Measurements from ENCODE around the gene MBD3L2B.

Gene MBD3L2B

DNA sequence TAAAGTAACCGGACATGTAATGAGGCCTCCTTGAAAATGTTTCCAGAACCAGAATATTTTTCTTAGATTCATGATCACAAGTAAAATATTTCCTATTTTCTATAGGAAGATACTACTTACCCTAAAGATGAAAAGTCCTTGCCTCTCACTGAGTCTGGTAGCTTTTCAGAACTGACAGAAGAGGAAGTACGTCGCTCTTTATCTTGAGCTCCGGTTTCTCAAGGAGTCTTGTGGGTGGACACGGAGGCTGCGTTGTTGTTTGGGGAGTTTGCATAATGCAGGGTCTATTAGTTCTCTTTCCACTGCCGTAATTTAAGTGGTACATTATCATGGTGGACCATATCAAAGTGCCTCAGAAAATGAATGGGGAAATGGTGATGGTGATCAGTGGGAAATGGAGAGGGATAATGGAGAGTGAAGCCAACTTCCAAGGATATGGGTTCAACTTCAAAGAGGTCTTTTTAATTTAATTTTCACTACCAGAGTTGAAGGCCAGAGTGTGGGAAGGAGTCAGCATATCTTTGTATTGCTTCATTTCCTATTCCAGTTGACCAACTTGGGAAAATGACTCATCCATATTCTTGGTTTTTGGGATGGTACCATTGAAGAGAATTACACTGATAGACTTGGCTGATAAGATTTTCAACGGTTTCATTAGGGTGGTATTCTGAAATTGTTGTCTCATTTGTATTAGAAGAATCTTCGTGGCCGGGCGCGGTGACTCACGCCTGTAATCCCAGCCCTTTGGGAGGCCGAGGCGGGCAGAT lies 23.4 kb downstream of the MBD3L2B start:
- no peaks in the 10 kb centered on the region for H3K36me3 ChIP-seq
- no peaks in the 10 kb centered on the region for H3K27me3 ChIP-seq
- no peak overlapping the region for H3K27ac ChIP-seq
- H3K4me3 ChIP-seq, result no peak overlapping the region
- no peaks in the 10 kb centered on the region for H3K9me3 ChIP-seq
- intact Hi-C loops (cut with DNase I; ENCODE audit: low total_unique reads), result no loop called here
- TF ChIP-seq CTCF (IDR thresholded peaks at IDR 0.05), result no peak
- DNase-seq, result no peak
- no peaks in the 10 kb centered on the region for H3K4me1 ChIP-seq

- intact Hi-C loops (cut with DNase I; ENCODE audit: low total_unique reads), result no loop called here
- no peaks in the 10 kb centered on the region for H3K4me1 ChIP-seq
- no peak overlapping the region for H3K4me3 ChIP-seq
- no peaks in the 10 kb centered on the region for H3K36me3 ChIP-seq
- no peaks in the 10 kb centered on the region for H3K27me3 ChIP-seq
- no peak for TF ChIP-seq CTCF (IDR thresholded peaks at IDR 0.05)
- H3K9me3 ChIP-seq, result no peaks in the 10 kb centered on the region
- H3K27ac ChIP-seq, result no peak overlapping the region
- no peak for DNase-seq
Measured at GRCh38 chr19:6996810-6997209, 24.4 kb downstream of the MBD3L2B start.

GRCh38 chr19:6995054-6995453 lies 26.2 kb downstream of the MBD3L2B start:
- Histone ChIP-seq H3K36me3 (no peaks in the 10 kb centered on the region), H3K27me3 (no peaks in the 10 kb centered on the region), H3K4me1 (no peaks in the 10 kb centered on the region), H3K9me3 (no peaks in the 10 kb centered on the region), H3K4me3 (no peak overlapping the region), H3K27ac (no peak overlapping the region)
- no peak for TF ChIP-seq CTCF (IDR thresholded peaks at IDR 0.05)
- intact Hi-C loops (cut with DNase I; ENCODE audit: low total_unique reads), result no loop called here
- DNase-seq, result no peak

DNA sequence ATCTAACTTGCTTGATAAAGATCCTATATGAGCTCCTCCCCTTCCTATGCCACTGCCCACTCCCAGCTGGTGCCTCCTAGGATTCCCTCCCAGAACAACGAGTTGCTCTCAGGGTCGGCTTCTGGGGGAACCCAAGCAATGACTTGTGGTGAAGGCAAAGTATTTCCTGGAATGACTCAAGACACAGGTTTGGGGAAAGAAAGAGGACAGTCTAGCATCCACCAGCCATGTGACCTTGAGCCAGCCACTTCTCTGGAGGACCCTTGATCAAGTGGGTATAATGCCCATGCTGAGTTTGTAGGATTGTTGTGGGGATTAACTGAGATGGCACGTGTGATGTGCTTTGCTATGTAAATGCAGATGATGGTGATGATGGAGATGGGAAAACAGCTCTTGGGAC lies 33.0 kb downstream of the MBD3L2B start:
- intact Hi-C loops (cut with DNase I; ENCODE audit: low total_unique reads), result no loop called here
- no peaks in the 10 kb centered on the region for H3K4me1 ChIP-seq

DNA sequence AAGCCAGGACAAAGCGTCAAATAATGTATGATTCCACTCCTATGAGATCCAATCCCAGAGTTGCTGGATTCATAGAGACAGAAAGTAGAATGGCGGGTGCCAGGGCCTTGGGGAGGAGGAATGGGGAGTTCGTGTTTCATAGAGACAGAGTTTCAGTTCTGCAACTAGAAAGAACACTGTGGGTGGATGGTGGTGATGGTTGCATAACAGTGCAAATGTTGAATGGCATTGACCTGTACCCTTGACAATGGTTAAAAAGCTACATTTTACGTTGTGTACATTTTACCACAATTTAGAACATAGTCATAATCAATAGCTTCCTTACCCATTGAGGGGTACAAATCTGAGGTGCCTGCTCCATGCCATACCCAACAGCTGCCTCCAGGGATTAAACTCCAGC lies 33.4 kb downstream of the MBD3L2B start:
- no peak for DNase-seq
- Histone ChIP-seq H3K9me3 (peaks cover 0 to 17% (median 10%) of the 10 kb centered on the region in 3 donors), H3K4me3 (no peak overlapping the region), H3K27ac (no peak overlapping the region), H3K4me1 (no peaks in the 10 kb centered on the region), H3K27me3 (no peaks in the 10 kb centered on the region), H3K36me3 (no peaks in the 10 kb centered on the region)
- intact Hi-C loops (cut with DNase I; ENCODE audit: low total_unique reads), result no loop called here
- TF ChIP-seq CTCF (IDR thresholded peaks at IDR 0.05), result no peak

More for the DNA sequence above, 33.0 kb downstream of the MBD3L2B start:
- peaks cover 0 to 14% (median 8%) of the 10 kb centered on the region in 3 donors for H3K9me3 ChIP-seq
- no peak for TF ChIP-seq CTCF (IDR thresholded peaks at IDR 0.05)
- DNase-seq, result no peak
- H3K27ac ChIP-seq, result no peak overlapping the region
- H3K36me3 ChIP-seq, result no peaks in the 10 kb centered on the region
- no peaks in the 10 kb centered on the region for H3K27me3 ChIP-seq
- H3K4me3 ChIP-seq, result no peak overlapping the region
